Large intestine (tissue), 3 donors: ENCODE measurements around the gene VRK3. TPM values are rescaled to one million over a fixed set of nuclear protein-coding genes. Genes with fewer than 3 reads are reported as not detected.

ENCODE experiments used
- DNase-seq, 2 donors: peaks; one replicate each; pipeline versions ENCODE4 v3.0.0 to v3.0.0-alpha.2; 2013
- H3K27ac ChIP-seq: one replicate; pipeline ENCODE4 v1.5.1; 2013; ENCODE audit warnings: low read length
- H3K27me3 ChIP-seq: 2 replicates; pipeline ENCODE4 v1.6.1; 2013; ENCODE audit warnings: low read length; ENCODE audit not compliant: control insufficient read depth, insufficient read depth
- H3K36me3 ChIP-seq: 2 replicates; pipeline ENCODE4 v1.6.1; 2013; ENCODE audit warnings: low read length; ENCODE audit not compliant: control insufficient read depth, insufficient read depth
- H3K4me1 ChIP-seq: one replicate; pipeline ENCODE4 v1.6.1; 2013; ENCODE audit warnings: low read length; ENCODE audit not compliant: control insufficient read depth, insufficient read depth
- H3K4me3 ChIP-seq: one replicate; pipeline ENCODE4 v1.5.1; 2013; ENCODE audit warnings: low read length
- H3K9me3 ChIP-seq: one replicate; pipeline ENCODE4 v1.6.1; 2013; ENCODE audit warnings: mild to moderate bottlenecking, low read depth, low read length, moderate library complexity; ENCODE audit not compliant: control insufficient read depth
- WGBS: methylation state at CpG from one replicate; pipeline ENCODE4 v1.1.5; 2013; ENCODE audit warnings: low lambda C conversion rate; ENCODE audit not compliant: insufficient coverage; 5-methylcytosine and 5-hydroxymethylcytosine counted together
- polyA plus RNA-seq: library from polyadenylated mRNA; unstranded; fragments of 120-200 nt; gene quantifications from one replicate; pipeline ENCODE4 v1.2.1, GENCODE V29; 2013

Gene VRK3
- polyA plus RNA-seq, 1 donor, result 52.9 TPM

DNA sequence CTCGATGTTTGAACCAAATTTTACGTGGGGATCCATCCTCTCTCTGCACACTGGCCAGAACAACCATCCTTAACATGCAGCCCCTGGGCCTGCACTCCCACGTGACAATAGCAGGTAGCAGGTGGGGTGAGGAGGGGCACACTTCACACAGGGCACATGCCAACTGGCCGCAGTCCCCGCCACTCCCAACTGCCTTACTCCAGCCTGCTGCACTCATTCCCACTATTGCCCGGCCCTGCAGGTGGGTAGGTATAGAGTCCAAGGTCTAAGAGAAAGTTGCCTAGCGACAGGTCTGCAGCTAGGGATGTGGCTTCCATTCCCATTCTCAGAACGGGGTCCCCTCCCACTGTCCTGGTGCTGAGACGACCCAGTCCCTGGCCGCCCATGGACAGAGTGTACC is 18.0 kb downstream of the VRK3 start:
- no peak for DNase-seq
- Histone ChIP-seq H3K9me3 (no peaks in the 10 kb centered on the region), H3K4me3 (no peak overlapping the region), H3K36me3 (peaks cover 76% of the 10 kb centered on the region), H3K4me1 (no peaks in the 10 kb centered on the region), H3K27ac (no peak overlapping the region), H3K27me3 (no peaks in the 10 kb centered on the region)
- WGBS, result no CpG with 5 or more reads among the region's 10 CpGs

DNA sequence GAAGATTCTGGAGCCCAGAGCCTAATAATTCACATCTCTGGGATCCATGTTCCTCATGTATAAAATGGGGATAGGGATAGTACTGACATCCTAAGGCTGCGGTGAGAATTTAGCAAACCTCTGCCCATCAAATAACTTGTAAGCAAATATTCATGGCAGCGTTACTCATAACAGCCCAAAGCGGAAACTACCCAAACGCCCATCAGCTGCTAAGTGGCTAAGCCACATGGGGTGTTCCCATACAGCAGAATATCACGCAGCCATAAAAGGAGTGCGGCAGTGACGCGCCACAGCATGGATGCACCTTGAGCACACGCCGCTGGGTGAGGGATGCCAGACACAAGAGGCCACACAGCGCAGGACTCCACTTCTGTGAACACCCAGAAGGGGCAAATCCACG is 19.7 kb downstream of the VRK3 start:
- DNase-seq, result no peak
- no peaks in the 10 kb centered on the region for H3K27me3 ChIP-seq
- H3K27ac ChIP-seq, result no peak overlapping the region
- no peak overlapping the region for H3K4me3 ChIP-seq
- 100% methylated on average over 2 of the region's 12 CpGs for WGBS
- no peaks in the 10 kb centered on the region for H3K4me1 ChIP-seq
- H3K9me3 ChIP-seq, result no peaks in the 10 kb centered on the region
- H3K36me3 ChIP-seq, result peaks cover 89% of the 10 kb centered on the region

DNA sequence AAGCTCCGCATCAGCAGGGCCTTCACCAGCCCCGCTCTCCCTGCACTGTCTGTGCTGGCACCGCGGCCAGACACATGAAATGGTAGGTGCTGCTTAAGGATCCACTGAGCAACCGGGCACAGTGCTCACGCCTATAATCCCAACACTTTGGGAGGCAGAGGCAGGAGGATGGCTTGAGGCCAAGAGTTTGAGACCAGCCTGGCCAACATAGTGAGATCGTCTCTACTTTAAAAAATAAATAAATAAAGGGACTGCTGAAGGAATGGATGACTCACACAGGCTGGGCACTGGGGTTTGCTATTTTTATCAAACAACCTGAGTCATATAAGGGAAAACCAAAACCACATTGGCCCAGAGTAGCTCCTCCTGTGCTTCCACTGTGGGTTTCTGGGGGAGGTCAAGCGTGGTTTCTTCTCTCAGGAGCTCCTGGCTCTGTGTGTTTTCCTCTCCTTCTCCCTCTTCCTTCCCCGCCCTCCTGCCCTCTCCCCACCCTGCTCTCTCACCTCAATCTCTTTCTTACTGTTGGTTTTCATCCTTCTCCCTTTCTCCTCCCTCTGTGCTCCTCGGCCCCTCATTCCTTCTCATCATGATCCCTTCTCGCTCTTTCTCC is 21.3 kb downstream of the VRK3 start:
- DNase-seq, result no peak
- no peaks in the 10 kb centered on the region for H3K9me3 ChIP-seq
- H3K27ac ChIP-seq, result no peak overlapping the region
- H3K27me3 ChIP-seq, result no peaks in the 10 kb centered on the region
- WGBS, result 93% methylated on average over 3 of the region's 11 CpGs
- no peaks in the 10 kb centered on the region for H3K4me1 ChIP-seq
- peaks cover 97% of the 10 kb centered on the region for H3K36me3 ChIP-seq
- no peak overlapping the region for H3K4me3 ChIP-seq

- DNase-seq, result no peak
- Histone ChIP-seq H3K36me3 (peaks cover 96% of the 10 kb centered on the region), H3K27ac (no peak overlapping the region), H3K9me3 (no peaks in the 10 kb centered on the region), H3K4me3 (no peak overlapping the region), H3K27me3 (no peaks in the 10 kb centered on the region), H3K4me1 (no peaks in the 10 kb centered on the region)
- WGBS, result no CpG with 5 or more reads among the region's 17 CpGs
Measured at GRCh38 chr19:50003254-50003788, 21.9 kb downstream of the VRK3 start.

- no peak for DNase-seq
- no peak overlapping the region for H3K4me3 ChIP-seq
- no CpG with 5 or more reads among the region's 6 CpGs for whole genome bisulfite sequencing
- no peaks in the 10 kb centered on the region for H3K9me3 ChIP-seq
- no peaks in the 10 kb centered on the region for H3K27me3 ChIP-seq
- no peaks in the 10 kb centered on the region for H3K4me1 ChIP-seq
- no peak overlapping the region for H3K27ac ChIP-seq
- H3K36me3 ChIP-seq, result peaks cover 91% of the 10 kb centered on the region
Measured at GRCh38 chr19:50002386-50002960, 22.7 kb downstream of the VRK3 start.

DNA sequence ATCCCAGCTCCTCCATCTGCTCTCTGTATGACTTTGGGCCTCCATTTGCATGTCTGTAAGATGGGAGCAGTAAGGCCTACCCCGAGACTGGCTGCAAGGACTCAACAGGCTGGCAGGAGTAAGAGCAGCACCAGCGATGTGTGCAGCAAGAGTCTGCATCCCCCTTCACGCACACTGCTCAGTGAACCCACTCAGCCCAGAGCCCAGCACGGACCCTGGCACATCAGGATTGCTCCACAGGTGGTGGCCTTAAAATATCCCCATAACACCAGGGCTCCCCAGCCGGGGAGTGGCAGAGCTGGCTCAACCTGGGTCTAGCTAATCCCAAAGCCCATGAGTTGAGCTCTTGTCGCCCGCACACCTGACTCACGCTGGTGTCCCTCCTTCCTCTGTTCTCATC is 23.4 kb downstream of the VRK3 start:
- Histone ChIP-seq H3K9me3 (no peaks in the 10 kb centered on the region), H3K4me1 (no peaks in the 10 kb centered on the region), H3K4me3 (no peak overlapping the region), H3K36me3 (peaks cover 89% of the 10 kb centered on the region), H3K27ac (no peak overlapping the region), H3K27me3 (no peaks in the 10 kb centered on the region)
- WGBS, result no CpG with 5 or more reads among the region's 8 CpGs
- no peak for DNase-seq

DNA sequence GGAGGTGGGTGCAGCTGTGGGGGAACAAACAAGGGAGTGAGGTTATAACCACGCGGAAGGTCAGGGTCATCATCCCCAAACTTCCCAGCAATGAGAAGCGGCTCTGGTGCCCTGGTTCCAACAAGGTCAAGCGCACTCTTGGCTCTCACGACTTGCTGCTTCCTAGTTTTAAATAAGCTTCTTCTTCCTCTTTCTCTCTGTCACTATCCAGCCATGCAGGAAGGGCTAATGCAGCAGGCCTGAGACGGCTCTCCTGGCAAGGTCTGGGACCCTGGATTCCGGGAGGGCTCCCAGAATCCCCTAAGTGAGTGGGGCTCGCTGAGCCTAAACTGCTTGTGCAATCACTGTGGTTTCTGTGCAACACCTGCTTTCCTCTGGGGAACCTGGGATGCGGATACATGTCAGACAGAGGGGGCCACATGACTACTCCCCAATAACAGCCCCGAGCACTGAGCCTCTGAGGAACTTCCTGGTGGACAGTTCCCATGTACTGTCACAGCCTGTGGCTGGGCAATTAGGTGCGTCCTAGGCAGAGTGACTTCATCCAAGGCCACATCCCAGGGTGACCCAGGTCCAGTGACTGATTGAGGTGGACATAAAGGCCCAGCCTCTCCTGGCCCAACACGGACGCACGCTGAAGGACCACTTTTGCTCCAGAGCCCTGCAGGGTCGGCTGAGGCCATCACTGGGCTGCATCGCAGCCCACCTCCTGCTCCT is 24.2 kb downstream of the VRK3 start:
- Histone ChIP-seq H3K36me3 (peaks cover 85% of the 10 kb centered on the region), H3K27ac (no peak overlapping the region), H3K4me1 (no peaks in the 10 kb centered on the region), H3K4me3 (no peak overlapping the region), H3K27me3 (no peaks in the 10 kb centered on the region), H3K9me3 (no peaks in the 10 kb centered on the region)
- WGBS, result 95% methylated on average over 3 of the region's 16 CpGs
- DNase-seq, result no peak

GRCh38 chr19:50000038-50000840 is 24.9 kb downstream of the VRK3 start:
- Histone ChIP-seq H3K4me1 (no peaks in the 10 kb centered on the region), H3K9me3 (no peaks in the 10 kb centered on the region), H3K27me3 (no peaks in the 10 kb centered on the region), H3K36me3 (peaks cover 82% of the 10 kb centered on the region), H3K4me3 (no peak overlapping the region), H3K27ac (no peak overlapping the region)
- WGBS, result 90% methylated on average over 3 of the region's 20 CpGs
- DNase-seq, result no peak

GRCh38 chr19:49999371-50000010 is 25.7 kb downstream of the VRK3 start:
- Histone ChIP-seq H3K27me3 (no peaks in the 10 kb centered on the region), H3K9me3 (no peaks in the 10 kb centered on the region), H3K4me3 (no peak overlapping the region), H3K4me1 (no peaks in the 10 kb centered on the region), H3K36me3 (peaks cover 82% of the 10 kb centered on the region), H3K27ac (no peak overlapping the region)
- WGBS, result no CpG with 5 or more reads among the region's 6 CpGs
- no peak for DNase-seq

GRCh38 chr19:49997709-49998108 is 27.5 kb downstream of the VRK3 start:
- no peaks in the 10 kb centered on the region for H3K27me3 ChIP-seq
- WGBS, result 60% methylated on average over 1 of the region's 5 CpGs
- peaks cover 82% of the 10 kb centered on the region for H3K36me3 ChIP-seq
- H3K4me3 ChIP-seq, result no peak overlapping the region
- H3K27ac ChIP-seq, result no peak overlapping the region
- no peak for DNase-seq
- H3K9me3 ChIP-seq, result no peaks in the 10 kb centered on the region
- no peaks in the 10 kb centered on the region for H3K4me1 ChIP-seq
